ENCODE measurements around the gene D2HGDH. TPM values are rescaled to one million over a fixed set of nuclear protein-coding genes. Genes with fewer than 3 reads are reported as not detected.

Gene D2HGDH
- total RNA-seq, 4 donors from 2014 or later = 24.7 to 58.8 (median 43.9) TPM

DNA sequence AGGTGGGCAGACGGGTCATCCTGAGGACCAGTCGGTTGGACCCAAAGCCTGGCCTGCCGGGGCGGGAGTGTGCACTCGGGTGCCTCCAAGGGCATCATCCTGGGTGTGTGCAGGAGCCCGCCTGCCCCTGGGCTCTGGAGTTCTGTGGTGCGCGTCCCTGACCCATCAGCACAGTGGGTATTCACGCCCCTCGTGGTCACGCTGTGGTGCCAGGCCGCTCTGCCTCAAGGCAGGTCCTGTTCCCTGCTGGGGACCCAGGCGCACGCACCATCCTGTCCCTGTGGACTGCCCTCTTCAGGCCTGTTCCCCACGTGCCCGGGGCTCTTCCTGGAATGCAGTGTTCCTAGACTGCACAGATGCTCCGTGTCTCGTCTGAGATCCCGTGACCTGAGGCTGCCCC lies 14.3 kb upstream of the D2HGDH start:
- peaks cover 3 to 97% (median 30%) of the 10 kb centered on the region in 3 donors for H3K36me3 ChIP-seq
- H3K9me3 ChIP-seq = no peaks in the 10 kb centered on the region
- 88 to 96% methylated on average over 15 to 17 of the region's 19 CpGs for WGBS, 2 donors
- H3K4me3 ChIP-seq = no peak overlapping the region
- TF ChIP-seq POLR2A (IDR thresholded peaks at IDR 0.05) = no peak
- TF ChIP-seq EP300 (IDR thresholded peaks at IDR 0.05) = no peak
- TF ChIP-seq, protein P1, sequence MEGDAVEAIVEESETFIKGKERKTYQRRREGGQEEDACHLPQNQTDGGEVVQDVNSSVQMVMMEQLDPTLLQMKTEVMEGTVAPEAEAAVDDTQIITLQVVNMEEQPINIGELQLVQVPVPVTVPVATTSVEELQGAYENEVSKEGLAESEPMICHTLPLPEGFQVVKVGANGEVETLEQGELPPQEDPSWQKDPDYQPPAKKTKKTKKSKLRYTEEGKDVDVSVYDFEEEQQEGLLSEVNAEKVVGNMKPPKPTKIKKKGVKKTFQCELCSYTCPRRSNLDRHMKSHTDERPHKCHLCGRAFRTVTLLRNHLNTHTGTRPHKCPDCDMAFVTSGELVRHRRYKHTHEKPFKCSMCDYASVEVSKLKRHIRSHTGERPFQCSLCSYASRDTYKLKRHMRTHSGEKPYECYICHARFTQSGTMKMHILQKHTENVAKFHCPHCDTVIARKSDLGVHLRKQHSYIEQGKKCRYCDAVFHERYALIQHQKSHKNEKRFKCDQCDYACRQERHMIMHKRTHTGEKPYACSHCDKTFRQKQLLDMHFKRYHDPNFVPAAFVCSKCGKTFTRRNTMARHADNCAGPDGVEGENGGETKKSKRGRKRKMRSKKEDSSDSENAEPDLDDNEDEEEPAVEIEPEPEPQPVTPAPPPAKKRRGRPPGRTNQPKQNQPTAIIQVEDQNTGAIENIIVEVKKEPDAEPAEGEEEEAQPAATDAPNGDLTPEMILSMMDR (IDR thresholded peaks at IDR 0.05) = no peak
- no peak overlapping the region for H3K27ac ChIP-seq
- no peaks in the 10 kb centered on the region for H3K27me3 ChIP-seq
- no peaks in the 10 kb centered on the region for H3K4me1 ChIP-seq
- DNase-seq (ENCODE audit: low spot score in 2 of 2) = no peak

DNA sequence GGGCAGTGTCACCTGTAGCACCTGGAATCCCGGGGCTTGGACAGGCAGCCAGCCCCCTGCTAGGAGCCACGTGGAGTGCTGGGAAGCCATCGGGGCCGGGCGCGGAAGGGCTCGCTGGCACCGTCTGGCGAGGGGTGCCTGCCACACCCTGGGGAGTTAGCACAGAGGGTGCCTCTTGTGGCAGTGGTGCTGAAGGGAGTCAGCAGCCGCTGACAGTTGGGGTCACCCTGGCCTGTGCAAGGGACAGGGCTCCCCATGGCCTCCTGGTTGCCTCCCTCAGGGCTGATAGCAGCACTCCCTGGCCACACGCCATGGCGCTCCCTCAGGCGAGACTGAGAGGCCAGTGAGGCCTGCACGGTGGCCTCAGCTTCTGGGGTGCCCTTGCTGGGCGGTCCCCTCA lies 13.9 kb upstream of the D2HGDH start:
- DNase-seq (ENCODE audit: low spot score in 2 of 2) = no peak
- Histone ChIP-seq H3K4me3 (no peak overlapping the region), H3K36me3 (peaks cover 3 to 97% (median 30%) of the 10 kb centered on the region in 3 donors), H3K9me3 (no peaks in the 10 kb centered on the region), H3K4me1 (no peaks in the 10 kb centered on the region), H3K27me3 (no peaks in the 10 kb centered on the region), H3K27ac (no peak overlapping the region)
- WGBS, 2 donors = 88 to 95% methylated on average over 4 to 13 of the region's 15 CpGs
- TF ChIP-seq POLR2A (IDR thresholded peaks at IDR 0.05) = no peak
- TF ChIP-seq EP300 (IDR thresholded peaks at IDR 0.05) = no peak
- TF ChIP-seq, protein P1 (IDR thresholded peaks at IDR 0.05) = no peak

DNA sequence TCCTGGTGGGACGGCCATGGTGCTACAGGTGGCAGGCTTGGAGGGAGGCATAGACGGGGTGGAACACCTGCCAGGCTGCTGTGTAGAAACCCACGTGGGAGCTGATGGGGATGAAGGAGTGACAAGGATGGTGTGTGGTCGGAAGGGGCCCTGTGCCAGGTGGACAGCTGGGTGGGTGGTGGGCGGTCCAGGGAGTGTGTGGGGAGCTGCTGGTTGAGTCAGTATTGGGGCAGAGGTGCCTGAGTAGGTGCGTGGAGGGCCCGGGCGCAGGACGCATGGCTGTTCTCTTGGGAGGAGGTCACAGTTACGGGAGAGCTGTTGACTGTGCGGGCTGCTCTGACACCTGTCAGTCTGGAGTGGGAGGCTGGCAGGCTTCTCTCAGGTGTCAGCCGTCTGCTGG lies 12.6 kb upstream of the D2HGDH start:
- no peak for DNase-seq (ENCODE audit: low spot score in 2 of 2)
- Histone ChIP-seq H3K27ac (no peak overlapping the region), H3K4me3 (no peak overlapping the region), H3K36me3 (peaks cover 3 to 97% (median 30%) of the 10 kb centered on the region in 3 donors), H3K27me3 (no peaks in the 10 kb centered on the region), H3K4me1 (no peaks in the 10 kb centered on the region), H3K9me3 (no peaks in the 10 kb centered on the region)
- TF ChIP-seq, protein P1 (IDR thresholded peaks at IDR 0.05) = no peak
- TF ChIP-seq EP300 (IDR thresholded peaks at IDR 0.05) = no peak
- no peak for TF ChIP-seq POLR2A (IDR thresholded peaks at IDR 0.05)
- WGBS, 2 donors = 90 to 91% methylated on average over 12 of the region's 12 CpGs

DNA sequence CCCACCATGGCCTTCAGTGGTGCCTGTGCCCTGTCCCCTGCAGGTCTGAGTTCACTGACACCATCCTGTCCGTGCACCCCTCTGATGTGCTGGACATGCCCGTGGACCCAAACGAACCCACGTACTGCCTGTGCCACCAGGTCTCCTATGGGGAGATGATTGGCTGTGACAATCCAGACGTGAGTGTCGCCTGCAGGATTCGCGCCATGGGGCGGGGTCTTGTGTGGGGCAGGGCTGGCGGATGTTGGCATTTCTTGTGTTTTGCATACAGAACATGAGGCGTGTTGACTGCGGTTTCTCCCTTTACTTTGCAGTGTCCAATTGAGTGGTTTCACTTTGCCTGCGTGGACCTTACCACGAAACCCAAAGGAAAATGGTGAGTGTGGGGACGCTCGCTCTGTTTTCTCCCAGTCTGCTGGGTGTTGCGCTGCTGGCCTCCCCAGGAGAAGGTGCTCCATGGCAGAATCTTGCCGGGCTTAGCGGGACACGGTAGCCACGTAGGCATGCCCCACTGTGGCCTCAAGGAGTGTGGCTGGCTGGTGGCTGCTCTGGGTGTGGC lies 11.5 kb upstream of the D2HGDH start:
- DNase-seq (ENCODE audit: low spot score in 2 of 2) = no peak

GRCh38 chr2:241724259-241724974 lies 10.0 kb upstream of the D2HGDH start:
- Histone ChIP-seq H3K27me3 (no peaks in the 10 kb centered on the region), H3K4me1 (no peaks in the 10 kb centered on the region), H3K4me3 (no peak overlapping the region), H3K36me3 (peaks cover 3 to 82% (median 24%) of the 10 kb centered on the region in 3 donors), H3K27ac (no peak overlapping the region), H3K9me3 (no peaks in the 10 kb centered on the region)
- no peak for TF ChIP-seq POLR2A (IDR thresholded peaks at IDR 0.05)
- TF ChIP-seq, protein P1 (IDR thresholded peaks at IDR 0.05) = no peak
- no peak for TF ChIP-seq EP300 (IDR thresholded peaks at IDR 0.05)
- 94 to 97% methylated on average over 37 to 41 of the region's 41 CpGs for WGBS, 2 donors
- no peak for DNase-seq (ENCODE audit: low spot score in 2 of 2)

More for the DNA sequence above, 11.5 kb upstream of the D2HGDH start:
- H3K4me1 ChIP-seq = no peaks in the 10 kb centered on the region
- no peak overlapping the region for H3K4me3 ChIP-seq
- TF ChIP-seq EP300 (IDR thresholded peaks at IDR 0.05) = no peak
- TF ChIP-seq, protein P1 (IDR thresholded peaks at IDR 0.05) = no peak
- no peak for TF ChIP-seq POLR2A (IDR thresholded peaks at IDR 0.05)
- no peaks in the 10 kb centered on the region for H3K27me3 ChIP-seq
- WGBS, 2 donors = 97 to 98% methylated on average over 21 of the region's 21 CpGs
- H3K27ac ChIP-seq = no peak overlapping the region
- no peaks in the 10 kb centered on the region for H3K9me3 ChIP-seq
- H3K36me3 ChIP-seq = peaks cover 3 to 97% (median 30%) of the 10 kb centered on the region in 3 donors
